Hypothalamus (tissue), 51 donors: Measurements from ENCODE around the gene NUP214.
"Not testable (repeated sequence)": the region's sequence is repeated elsewhere in the genome, so short reads cannot be mapped to it uniquely, and the experiment has no call there.

Source experiments
- DNase-seq, 51 donors: peaks; one replicate each; lab custom pipeline; 2025; lab: John Stamatoyannopoulos, UW

The NUP214 gene

GRCh38 chr9:131096269-131097125 is 28.9 kb upstream of the NUP214 start, which contains the start of gene AIF1L:
Gene AIF1L, plus strand, starts transcription at chr9:131096531. Its CDS starts 99 bp downstream, at chr9:131096630.
- peak in 41 of 51 donors; percentile 20 to 84 (median 62) for DNase-seq

GRCh38 chr9:131097126-131097947 is 28.0 kb upstream of the NUP214 start:
- peak in 3 of 51 donors; percentile 12 to 42 (median 42) for DNase-seq

- peak in 17 of 51 donors; percentile 9 to 52 (median 27) for DNase-seq
These were observed 27.5 kb upstream of the NUP214 start for GRCh38 chr9:131097948-131098278.

- no peak for DNase-seq
These were observed 26.8 kb upstream of the NUP214 start for GRCh38 chr9:131098391-131099101.

- DNase-seq: no peak
These were observed 26.2 kb upstream of the NUP214 start for GRCh38 chr9:131099102-131099606.

- DNase-seq: not testable (repeated sequence)
These were observed 25.5 kb upstream of the NUP214 start for GRCh38 chr9:131099845-131100244.

GRCh38 chr9:131100445-131100844 is 24.9 kb upstream of the NUP214 start:
- no peak for DNase-seq

- DNase-seq: no peak
These were observed 24.0 kb upstream of the NUP214 start for GRCh38 chr9:131101207-131101964.

GRCh38 chr9:131103024-131103423 is 22.4 kb upstream of the NUP214 start:
- DNase-seq: no peak

GRCh38 chr9:131103535-131103934 is 21.9 kb upstream of the NUP214 start:
- DNase-seq: no peak

- no peak for DNase-seq
These were observed 21.2 kb upstream of the NUP214 start for GRCh38 chr9:131104016-131104740.

- DNase-seq: no peak
These were observed 19.4 kb upstream of the NUP214 start for GRCh38 chr9:131105952-131106351.

GRCh38 chr9:131107760-131108159 is 17.6 kb upstream of the NUP214 start:
- DNase-seq: peak in 28 of 51 donors; percentile 7 to 68 (median 38)

GRCh38 chr9:131111186-131111853 is 14.1 kb upstream of the NUP214 start:
- peak in 1 of 51 donors; percentile 38 for DNase-seq

GRCh38 chr9:131111854-131112311 is 13.5 kb upstream of the NUP214 start:
- peak in 49 of 51 donors; percentile 39 to 97 (median 87) for DNase-seq

- peak in 11 of 51 donors; percentile 47 to 72 (median 55) for DNase-seq
These were observed 12.8 kb upstream of the NUP214 start for GRCh38 chr9:131112374-131113154.

- no peak for DNase-seq
These were observed 11.7 kb upstream of the NUP214 start for GRCh38 chr9:131113655-131114054.

GRCh38 chr9:131114084-131114535 is 11.3 kb upstream of the NUP214 start:
- no peak for DNase-seq
